NOMO-1 treated with dmso at 0.1 percent for 144 hours (cell line): Measurements from ENCODE around the gene CENPS.
"Not testable (repeated sequence)": the region's sequence is repeated elsewhere in the genome, so short reads cannot be mapped to it uniquely, and the experiment has no call there.

ENCODE experiments used
- DNase-seq: peaks from one replicate; lab custom pipeline; 2025; ENCODE audit not compliant: unreplicated experiment; lab: John Stamatoyannopoulos, UW

The CENPS gene

DNA sequence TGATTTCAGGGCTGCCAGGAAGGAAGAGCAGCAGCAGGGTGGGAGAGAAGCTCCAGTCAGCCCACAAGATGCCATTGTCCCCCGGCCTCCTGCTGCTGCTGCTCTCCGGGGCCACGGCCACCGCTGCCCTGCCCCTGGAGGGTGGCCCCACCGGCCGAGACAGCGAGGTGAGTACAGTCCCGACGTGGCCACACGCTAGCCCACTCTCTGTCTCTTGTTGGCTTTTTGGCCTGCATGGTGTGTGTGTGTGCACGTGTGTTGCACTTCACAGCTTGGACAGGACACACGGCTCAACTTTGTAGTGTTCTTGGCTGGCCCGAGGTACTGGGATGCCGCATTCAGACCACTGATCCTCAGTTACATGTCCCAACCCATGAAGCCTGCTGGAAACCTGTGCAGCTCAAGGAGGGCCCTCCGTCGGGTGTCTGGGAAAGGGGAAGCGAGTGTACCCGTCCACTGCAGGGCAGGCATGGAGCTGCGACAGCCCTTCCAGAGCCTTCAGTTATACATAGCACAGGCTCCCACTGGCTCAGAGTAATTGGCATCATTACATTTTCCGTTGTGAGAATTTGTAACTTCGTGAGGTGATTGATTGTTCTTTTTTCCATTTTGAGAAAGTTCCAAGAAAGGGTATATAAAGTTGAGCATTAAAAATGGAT is 20.1 kb downstream of the CENPS start:
- DNase-seq, result no peak

DNA sequence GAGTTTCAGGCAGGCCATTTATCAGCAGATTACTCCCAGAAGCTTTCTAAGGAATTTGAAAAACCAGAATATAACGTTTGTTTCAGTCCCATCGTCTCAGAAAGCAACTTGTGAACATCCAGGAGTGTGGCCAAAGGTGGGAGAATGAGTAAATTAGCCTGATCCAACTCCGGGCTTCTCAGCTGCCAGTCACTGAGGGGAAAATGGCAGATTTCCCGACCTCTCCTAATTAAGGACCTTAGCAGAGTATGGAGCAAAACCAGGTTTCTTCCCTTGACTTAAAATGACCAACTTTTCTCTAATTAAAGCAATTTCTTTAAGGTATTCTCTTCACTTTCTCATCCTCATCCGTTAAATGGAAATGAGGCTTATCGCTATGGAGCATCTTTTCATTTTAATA is 20.6 kb downstream of the CENPS start:
- no peak for DNase-seq

DNA sequence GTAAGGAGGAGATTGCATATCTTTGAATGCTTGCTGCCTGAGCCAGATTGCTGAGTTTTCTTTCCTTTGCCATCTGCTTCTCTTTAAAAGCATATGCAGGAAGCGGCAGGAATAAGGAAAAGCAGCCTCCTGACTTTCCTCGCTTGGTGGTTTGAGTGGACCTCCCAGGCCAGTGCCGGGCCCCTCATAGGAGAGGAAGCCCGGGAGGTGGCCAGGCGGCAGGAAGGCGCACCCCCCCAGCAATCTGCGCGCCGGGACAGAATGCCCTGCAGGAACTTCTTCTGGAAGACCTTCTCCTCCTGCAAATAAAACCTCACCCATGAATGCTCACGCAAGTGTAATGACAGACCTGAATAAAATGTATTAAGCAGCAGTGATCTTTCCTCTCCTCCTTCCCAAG is 21.1 kb downstream of the CENPS start:
- DNase-seq, result no peak

DNA sequence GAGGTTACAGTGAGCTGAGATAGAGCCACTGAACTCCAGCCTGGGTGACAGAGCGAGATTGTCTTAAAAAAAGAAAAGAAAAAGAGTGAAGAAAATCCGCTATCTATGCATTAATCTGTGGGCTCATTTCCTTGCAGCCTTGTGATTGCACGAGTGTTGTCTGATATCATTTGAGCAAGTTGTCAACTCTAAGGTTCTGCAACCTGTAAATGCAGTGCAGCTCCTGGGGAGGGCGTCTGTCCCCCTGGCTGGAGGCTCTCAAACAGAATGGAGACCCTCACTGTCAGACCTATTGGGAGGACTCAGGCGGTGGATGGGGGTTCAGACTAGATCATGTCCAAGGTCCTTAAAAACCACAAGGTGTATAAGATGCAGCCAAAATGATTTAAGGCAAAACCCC is 25.8 kb downstream of the CENPS start:
- no peak for DNase-seq

DNA sequence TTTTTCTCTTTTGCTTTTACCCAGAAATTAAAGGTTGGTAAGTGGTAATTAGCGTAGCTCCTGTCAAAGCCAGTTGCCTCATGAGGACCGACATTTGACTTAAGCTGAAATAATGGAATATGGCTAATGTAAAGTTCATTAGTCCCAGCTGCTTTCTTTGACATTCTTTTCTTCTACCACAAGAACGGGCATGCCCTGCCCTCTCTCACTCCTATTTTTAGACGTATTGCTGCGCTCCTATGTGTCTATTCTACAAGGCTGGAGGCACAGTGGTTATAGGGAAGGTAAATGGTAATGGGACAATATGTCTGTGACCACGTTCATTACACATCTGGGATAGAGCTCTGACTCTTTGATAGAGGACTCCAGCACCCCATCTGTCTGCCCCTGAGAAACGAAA is 26.4 kb downstream of the CENPS start:
- DNase-seq, result no peak

DNA sequence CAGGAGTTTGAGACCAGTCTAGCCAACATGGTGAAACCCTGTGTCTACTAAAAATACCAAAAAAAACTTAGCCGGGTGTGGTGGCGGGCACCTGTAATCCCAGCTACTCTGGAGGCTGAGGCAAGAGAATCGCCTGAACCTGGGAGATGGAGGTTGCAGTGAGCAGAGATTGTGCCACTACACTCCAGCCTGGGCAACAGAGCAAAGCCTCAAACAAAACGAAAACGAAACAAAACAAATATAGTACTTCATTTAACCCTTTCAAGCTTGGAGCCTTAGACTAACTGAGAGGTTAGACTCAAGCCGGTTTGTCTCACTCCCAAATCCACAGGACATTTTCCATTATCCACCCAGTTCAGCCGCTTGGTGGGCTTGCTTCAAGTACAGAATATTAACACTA is 27.2 kb downstream of the CENPS start:
- DNase-seq, result not testable (repeated sequence)

DNA sequence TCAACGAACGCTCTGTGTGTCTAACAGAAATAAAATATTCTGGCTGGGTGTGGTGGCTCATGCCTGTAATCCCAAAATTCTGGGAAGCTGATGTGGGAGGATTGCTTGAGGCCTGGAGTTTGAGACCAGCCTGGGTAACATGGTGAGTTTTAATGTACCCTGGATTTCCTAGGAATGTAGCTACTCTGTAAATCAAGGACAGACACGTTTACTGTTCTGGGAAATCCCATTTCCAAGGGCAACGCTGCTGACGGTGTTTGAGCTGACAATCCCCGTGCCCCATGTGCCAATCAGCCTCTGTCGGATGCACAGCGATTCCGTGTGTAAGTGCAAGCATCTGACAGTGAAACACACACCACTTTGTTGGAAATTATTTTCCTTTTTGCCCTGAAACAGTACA is 27.6 kb downstream of the CENPS start:
- DNase-seq, result no peak

DNA sequence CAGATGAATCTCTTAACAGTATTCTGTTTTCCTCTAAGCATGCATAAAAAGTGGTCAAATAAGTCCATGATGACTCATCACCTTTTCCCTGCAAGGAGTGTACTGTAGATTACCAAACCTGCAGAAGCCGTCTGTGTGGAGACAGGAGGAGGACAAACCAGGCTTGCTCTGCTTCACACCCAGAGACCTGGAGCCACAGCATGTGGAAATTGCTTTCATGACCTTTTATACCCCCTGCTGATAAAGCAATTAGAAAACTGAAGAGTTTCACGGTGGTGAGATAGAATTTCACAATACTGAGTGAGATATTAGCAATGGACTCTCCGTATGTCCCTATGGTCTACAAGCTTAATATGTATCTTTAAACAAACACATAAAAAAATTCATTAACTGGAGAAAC is 29.0 kb downstream of the CENPS start:
- no peak for DNase-seq

DNA sequence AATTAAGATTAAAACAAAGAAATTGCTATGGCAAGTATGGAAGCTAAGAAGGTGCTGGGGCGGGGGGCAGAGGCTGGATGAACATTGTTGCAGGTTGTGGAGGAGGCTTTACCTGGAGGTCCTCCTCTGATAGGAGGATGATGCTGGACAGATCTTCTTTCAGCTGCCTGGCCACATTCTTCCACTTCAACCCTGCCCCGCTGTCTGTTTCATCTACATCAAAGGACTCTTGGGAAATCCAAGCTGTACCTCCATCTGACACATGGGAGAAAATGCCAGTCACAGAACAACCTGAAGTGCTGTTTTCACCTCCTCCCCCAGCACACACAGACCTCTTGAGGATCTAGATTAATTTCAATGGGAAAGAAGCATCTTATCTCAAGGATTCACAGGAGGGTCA is 36.8 kb downstream of the CENPS start:
- no peak for DNase-seq

DNA sequence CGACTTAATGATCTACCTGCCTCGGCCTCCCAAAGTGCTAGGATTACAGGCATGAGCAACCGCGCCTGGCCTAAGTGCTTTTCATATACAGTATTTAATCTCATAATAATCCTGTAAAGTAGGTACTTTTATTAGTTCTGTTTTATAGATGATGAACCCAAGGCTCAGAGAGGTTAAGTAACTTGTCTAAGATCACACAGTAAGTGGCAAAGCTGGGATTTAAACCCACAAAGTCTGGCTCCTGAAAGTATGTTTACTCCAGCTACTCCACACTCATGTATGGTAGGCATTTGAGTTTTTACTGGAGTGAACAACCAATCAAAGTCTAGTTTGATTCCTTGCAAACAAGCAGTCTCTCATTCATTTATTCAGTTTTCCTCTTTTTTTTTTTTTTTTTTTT is 39.8 kb downstream of the CENPS start:
- DNase-seq, result no peak

DNA sequence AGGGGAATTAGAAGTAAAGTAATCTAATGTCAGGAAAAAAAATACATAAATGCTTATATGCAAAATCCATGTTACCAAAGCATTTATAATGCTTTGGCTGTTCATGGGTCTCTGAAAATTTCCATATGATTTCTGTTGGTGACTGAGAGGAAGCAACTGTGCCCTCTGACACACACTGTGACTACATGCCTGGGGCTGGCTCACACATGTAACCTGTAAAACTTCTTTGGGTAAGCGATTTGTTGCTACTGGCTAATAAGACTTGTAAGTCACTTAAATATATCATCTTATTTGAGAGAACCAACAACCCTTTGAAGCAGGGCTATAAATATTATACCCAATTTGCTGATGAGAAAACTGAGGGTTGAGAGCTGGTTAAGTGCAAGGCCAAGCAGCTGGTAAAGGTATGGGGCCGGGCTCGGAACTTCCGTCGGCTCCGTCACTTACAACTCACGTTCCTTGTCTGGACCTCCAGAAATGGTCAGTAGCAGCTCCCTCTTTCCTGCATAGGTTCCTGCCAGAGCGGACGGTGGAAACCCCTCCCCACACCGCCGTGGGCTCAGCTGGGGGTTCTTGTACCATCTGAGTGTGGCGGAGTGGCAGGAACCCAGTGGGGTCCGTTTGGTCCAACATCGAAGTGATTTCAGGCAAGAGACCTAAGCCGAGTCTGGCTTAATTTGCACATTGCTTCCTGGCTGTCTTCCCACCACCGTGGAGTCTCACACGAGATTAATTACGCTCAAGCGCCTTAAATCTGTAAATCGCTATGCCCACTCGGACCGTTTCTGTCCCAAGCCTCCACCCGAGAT is 41.4 kb downstream of the CENPS start:
- no peak for DNase-seq

DNA sequence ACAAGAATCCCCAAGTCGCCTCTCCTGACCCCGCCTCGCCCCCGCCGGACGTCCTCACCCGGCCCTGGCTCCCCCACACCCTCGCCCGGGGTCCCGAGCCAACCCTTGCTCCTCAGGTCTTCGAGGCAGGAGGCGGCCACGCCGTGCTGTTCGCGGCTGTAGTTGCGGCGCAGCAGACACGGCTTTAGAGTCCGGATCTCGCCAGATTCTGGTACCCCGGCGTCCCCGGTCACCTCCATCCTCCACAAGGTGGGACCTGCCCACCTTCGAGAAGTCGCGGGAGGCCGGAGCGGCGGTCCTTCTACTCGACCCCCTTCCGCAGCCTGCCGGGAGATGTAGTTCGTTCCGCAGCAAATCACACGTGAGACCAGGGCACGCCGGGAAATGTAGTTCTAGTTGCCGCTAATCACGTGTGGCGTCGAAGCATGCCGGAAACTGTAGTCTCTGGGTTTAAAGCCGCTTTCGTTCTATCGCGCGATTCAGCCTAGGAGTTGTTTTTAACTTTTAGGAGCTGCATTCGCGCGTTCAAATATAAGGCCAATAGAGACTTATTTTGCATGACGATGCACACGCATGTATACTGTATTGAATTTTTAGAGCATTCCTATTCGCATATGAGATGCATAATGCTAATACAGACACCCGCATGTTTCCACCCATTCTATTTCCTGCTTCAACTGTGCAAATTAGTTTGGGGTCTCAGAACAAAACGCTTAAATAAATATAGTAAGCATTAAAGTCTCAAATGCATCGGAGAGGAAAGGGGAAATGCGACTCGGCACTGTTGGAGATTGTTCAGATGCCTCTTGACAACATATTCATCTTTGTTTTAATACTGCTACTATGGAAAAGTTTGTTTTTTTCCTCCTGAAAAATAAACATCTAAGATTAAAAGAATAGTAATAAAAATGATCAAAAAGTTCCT is 42.2 kb downstream of the CENPS start, which contains the start of gene DFFA:
TSS of gene DFFA (minus strand) at position 310 of the 925 bp plus-strand sequence. CDS start at position 239, 71 bp downstream.
- DNase-seq, result peak; percentile 98

DNA sequence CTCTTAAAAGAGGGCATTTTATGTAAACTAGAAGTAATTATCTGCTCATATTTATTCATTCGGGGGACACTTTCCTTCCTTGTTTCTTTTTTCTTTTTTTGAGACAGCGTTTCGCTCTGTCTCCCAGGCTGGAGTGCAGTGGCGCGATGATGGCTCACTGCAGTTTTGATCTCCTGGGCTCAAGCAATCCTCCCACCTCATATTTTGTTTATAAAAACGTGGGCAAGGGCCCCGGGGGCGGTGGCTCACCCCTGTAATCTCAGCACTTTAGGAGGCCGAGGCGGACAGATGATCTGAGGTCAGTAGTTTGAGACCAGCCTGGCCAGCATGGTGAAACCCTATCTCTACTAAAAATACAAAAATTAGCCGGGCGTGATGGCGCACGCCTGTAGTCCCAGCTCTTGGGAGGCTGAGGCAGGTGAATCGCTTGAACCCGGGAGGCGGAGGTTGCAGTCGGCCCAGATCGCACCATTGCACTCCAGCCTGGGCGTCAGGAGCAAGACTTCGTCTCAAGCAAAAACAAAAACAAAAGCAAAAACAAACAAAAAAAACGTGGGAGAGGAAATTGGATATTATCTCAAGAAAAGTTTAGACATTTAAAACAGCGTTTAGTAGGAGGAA is 43.0 kb downstream of the CENPS start:
- DNase-seq, result no peak

DNA sequence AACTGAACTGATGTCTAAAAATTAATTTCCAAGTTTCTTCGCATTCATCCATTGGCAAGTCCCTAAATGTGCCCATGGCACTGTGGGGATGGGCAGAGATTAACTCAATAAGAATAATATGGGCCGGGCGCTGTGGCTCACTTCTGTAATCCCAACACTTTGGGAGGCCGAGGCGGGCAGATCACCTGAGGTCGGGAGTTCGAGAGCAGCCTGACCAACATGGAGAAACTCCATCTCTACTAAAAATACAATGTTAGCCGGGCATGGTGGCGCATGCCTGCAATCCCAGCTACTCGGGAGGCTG is 44.0 kb downstream of the CENPS start:
- not testable (repeated sequence) for DNase-seq

DNA sequence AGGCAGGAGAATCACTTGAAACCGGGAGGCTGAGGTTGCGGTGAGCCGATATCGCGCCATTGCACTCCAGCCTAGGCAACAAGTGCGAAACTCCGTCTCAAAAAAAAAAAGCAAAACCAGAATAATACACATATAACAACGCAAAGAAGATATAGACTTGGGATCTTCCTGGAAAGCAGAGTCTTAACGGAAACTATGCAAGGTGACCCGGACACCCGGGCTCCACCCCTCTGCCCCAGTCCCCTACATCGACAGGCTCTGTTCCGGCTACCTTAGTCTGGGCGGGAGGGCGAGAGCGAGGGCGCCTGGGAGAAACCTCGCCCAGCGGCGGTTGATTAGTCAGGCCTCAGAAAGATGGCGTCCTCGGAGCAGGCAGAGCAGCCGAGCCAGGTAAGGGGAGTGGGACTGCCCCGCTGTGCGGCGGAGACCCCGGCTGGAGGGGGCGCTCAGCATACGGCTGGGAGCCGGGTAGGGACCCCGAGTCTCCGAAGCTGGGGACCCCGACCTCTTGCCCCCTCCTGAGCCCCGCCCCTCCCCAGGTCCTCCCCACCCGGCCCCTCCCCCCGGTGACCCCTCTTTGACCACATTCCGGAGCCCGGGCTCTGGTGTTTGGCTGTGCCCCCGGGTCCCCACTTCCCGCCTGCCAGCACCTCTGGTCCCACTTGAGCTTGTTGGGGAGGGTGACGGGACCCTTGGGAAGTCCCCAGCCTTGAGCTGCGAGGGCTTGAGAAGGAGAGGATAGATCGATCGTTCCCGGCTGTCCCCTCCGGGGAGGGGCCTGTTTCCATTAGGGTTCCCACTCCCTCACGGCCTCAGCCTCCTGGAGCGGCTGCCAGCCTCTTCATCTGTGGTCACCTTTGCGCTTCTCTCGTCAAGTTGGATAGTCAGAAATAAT is 44.6 kb downstream of the CENPS start, which contains the start of gene PEX14:
TSS of gene PEX14 (plus strand) at position 338 of the 895 bp plus-strand sequence. CDS start at position 355, 17 bp downstream.
- peak; percentile 91 for DNase-seq

DNA sequence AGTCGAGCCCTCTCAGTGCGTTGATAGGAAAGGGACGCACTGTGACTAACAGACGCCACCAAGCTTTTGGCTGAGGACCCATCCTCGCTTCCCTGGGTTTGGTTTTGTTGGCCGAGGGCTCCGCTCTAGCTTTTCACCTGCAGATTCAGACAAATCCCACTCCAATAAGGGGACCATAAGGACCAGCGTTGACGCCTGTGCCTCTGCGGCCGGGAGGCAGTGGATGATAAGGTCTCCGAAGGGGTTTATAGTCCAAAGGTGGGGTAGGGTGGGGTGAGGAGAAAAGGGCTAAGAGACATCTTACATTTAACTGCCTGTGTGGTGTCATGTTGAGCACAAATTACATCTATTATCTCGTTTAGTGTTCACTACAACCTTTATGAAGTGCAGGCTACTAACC is 45.3 kb downstream of the CENPS start:
- DNase-seq, result no peak

DNA sequence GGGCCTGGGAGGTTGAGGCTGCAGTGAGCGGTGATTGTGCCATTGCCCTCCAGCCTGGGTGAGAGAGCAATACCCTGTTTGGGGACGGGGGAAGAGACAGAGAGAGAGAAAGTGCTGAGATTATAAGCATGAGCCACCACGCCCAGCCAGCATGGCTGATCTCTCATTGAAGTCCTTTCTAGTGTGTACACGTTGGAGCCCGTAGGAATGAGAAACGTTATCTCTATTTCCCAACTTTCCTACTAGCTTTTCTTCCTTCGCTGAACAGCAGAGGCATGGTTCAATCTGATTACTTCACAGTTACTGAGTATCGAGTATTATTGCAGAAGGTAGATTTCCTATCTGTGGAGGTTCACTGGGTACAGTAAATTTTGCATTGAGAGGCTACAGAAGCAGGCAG is 49.1 kb downstream of the CENPS start:
- no peak for DNase-seq

DNA sequence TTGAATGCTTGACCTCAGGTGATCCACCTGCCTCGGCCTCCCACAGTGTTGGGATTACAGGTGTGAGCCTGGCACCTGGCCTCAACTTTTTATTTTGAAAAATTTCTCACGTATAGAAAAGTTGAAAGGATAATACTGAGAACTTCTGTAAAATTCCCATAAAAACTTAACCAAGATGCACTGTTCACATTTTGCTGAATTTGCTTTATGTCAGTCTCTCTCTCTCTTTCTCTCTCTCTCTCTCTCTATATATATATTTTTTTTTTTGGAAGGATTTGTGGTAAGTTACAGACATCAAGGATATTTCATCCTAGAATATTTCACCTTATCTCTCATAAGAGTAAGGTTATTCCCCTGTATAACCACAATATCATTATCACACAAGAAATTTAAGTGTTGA is 50.4 kb downstream of the CENPS start:
- DNase-seq, result no peak

DNA sequence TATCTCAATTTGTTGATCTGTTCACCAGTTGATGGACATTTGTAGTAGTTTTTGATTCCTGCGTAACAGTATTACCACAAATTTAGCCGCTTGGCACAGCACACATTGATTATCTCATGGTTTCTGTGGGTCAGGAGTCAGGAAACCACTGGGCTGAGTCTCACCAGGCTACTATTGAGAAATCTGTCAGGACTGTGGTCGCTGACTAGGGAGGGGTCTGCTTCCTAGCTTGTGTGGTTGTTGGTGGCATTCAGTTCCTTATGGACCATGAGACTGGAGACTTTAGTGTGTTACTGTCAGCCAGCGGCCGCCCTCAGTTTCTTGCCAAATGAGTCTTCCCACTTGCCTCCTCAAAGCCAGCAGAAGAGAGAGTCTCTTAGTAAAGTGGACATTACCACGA is 54.3 kb downstream of the CENPS start:
- DNase-seq, result no peak
